ENCODE results near the gene NAALADL2. TPM values are rescaled to one million over a fixed set of nuclear protein-coding genes. Genes with fewer than 3 reads are reported as not detected.

NAALADL2 gene
- total RNA-seq, 4 donors from 2014 or later, result 0.85 to 6.3 (median 1.6) TPM

- no peak for DNase-seq
- Histone ChIP-seq H3K4me3 (no peak overlapping the region), H3K4me1 (peaks cover 0 to 54% (median 2%) of the 10 kb centered on the region in 3 donors), H3K9me3 (no peaks in the 10 kb centered on the region), H3K36me3 (no peaks in the 10 kb centered on the region), H3K27me3 (no peaks in the 10 kb centered on the region), H3K27ac (peak overlapping the region in 2 of 4 donors; percentile 9 to 50)
- WGBS, 2 donors, result 14 to 25% methylated on average over 3 of the region's 3 CpGs
- intact Hi-C loops (cut with DNase I), result no loop called here
- TF ChIP-seq POLR2A (IDR thresholded peaks at IDR 0.05), result no peak
- TF ChIP-seq CTCF (IDR thresholded peaks at IDR 0.05), result no peak
Observed at GRCh38 chr3:174862666-174863065, 3.5 kb downstream of the NAALADL2 start.

GRCh38 chr3:174863488-174863887 lies 4.4 kb downstream of the NAALADL2 start:
- peak overlapping the region in 2 of 4 donors; percentile 9 to 50 for H3K27ac ChIP-seq
- TF ChIP-seq POLR2A (IDR thresholded peaks at IDR 0.05), result no peak
- no peak for TF ChIP-seq CTCF (IDR thresholded peaks at IDR 0.05)
- no peak for DNase-seq
- H3K36me3 ChIP-seq, result no peaks in the 10 kb centered on the region
- no peaks in the 10 kb centered on the region for H3K9me3 ChIP-seq
- peaks cover 0 to 48% (median 2%) of the 10 kb centered on the region in 3 donors for H3K4me1 ChIP-seq
- no peaks in the 10 kb centered on the region for H3K27me3 ChIP-seq
- no peak overlapping the region for H3K4me3 ChIP-seq
- intact Hi-C loops (cut with DNase I), result no loop called here

- Histone ChIP-seq H3K4me1 (no peaks in the 10 kb centered on the region), H3K36me3 (no peaks in the 10 kb centered on the region), H3K4me3 (no peak overlapping the region), H3K27ac (no peak overlapping the region), H3K9me3 (no peaks in the 10 kb centered on the region), H3K27me3 (no peaks in the 10 kb centered on the region)
- intact Hi-C loops (cut with DNase I), result no loop called here
- 50 to 69% methylated on average over 7 of the region's 7 CpGs for WGBS, 2 donors
- no peak for DNase-seq
- TF ChIP-seq POLR2A (IDR thresholded peaks at IDR 0.05), result no peak
- TF ChIP-seq CTCF (IDR thresholded peaks at IDR 0.05), result no peak
Observed at GRCh38 chr3:174869448-174869847, 10.3 kb downstream of the NAALADL2 start.

- Histone ChIP-seq H3K4me1 (no peaks in the 10 kb centered on the region), H3K36me3 (no peaks in the 10 kb centered on the region), H3K9me3 (no peaks in the 10 kb centered on the region), H3K4me3 (no peak overlapping the region), H3K27ac (no peak overlapping the region), H3K27me3 (no peaks in the 10 kb centered on the region)
- intact Hi-C loops (cut with DNase I), result no loop called here
- no peak for TF ChIP-seq POLR2A (IDR thresholded peaks at IDR 0.05)
- TF ChIP-seq CTCF (IDR thresholded peaks at IDR 0.05), result no peak
- 53 to 71% methylated on average over 3 of the region's 3 CpGs for WGBS, 2 donors
- no peak for DNase-seq
Observed at GRCh38 chr3:174873832-174874657, 14.9 kb downstream of the NAALADL2 start.

- H3K36me3 ChIP-seq, result no peaks in the 10 kb centered on the region
- 87 to 90% methylated on average over 6 of the region's 6 CpGs for WGBS, 2 donors
- H3K4me1 ChIP-seq, result no peaks in the 10 kb centered on the region
- intact Hi-C loops (cut with DNase I), result no loop called here
- H3K27me3 ChIP-seq, result no peaks in the 10 kb centered on the region
- no peaks in the 10 kb centered on the region for H3K9me3 ChIP-seq
- H3K4me3 ChIP-seq, result no peak overlapping the region
- DNase-seq, result no peak
- no peak overlapping the region for H3K27ac ChIP-seq
- TF ChIP-seq POLR2A (IDR thresholded peaks at IDR 0.05) (no peak), CTCF (IDR thresholded peaks at IDR 0.05) (no peak)
Observed at GRCh38 chr3:174882789-174883188, 23.7 kb downstream of the NAALADL2 start.
